HG03103 (cell line): ENCODE results near the gene POLR1H.
A peak's percentile ranks its signal among the peaks of the same experiment; 100 is the strongest.
"Not testable (repeated sequence)": the region's sequence is repeated elsewhere in the genome, so short reads cannot be mapped to it uniquely, and the experiment has no call there.

ENCODE experiments used
- ATAC-seq: cut with Tn5 transposase; IDR thresholded peaks from one replicate; pipeline ENCODE4 v1.9.1; 2021; ENCODE audit warnings: low read depth; ENCODE audit not compliant: unreplicated experiment

Gene POLR1H, protein sequence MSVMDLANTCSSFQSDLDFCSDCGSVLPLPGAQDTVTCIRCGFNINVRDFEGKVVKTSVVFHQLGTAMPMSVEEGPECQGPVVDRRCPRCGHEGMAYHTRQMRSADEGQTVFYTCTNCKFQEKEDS

GRCh38 chr6:30061092-30061857, at the start of gene POLR1H:
Gene POLR1H, plus strand, starts transcription at chr6:30061265. Its CDS starts 260 bp downstream, at chr6:30061525.
- ATAC-seq: peak; percentile 85

GRCh38 chr6:30013291-30013922, 47.7 kb upstream of the POLR1H start:
- no peak for ATAC-seq

DNA sequence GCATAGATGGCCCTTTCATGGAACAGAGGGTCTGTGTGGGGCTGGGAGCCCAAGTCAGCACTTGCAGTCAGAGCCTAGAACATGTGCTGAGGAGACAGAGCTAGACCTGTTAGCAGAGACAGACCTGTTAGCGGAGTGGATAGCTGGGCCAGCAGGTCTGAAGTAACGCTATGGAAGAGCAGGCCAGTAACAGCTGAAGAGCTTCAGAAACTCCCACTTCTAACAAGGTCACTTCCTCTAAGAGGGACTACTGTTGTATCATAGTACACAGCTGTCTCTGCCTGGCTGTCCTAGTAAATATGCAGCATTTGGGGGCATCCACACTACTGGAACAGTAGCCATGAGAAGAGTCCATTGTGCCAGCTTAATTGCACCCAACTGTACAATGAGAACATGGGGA, 41.2 kb upstream of the POLR1H start:
- ATAC-seq: no peak

- no peak for ATAC-seq
Observed at GRCh38 chr6:30020626-30021025, 40.4 kb upstream of the POLR1H start.

DNA sequence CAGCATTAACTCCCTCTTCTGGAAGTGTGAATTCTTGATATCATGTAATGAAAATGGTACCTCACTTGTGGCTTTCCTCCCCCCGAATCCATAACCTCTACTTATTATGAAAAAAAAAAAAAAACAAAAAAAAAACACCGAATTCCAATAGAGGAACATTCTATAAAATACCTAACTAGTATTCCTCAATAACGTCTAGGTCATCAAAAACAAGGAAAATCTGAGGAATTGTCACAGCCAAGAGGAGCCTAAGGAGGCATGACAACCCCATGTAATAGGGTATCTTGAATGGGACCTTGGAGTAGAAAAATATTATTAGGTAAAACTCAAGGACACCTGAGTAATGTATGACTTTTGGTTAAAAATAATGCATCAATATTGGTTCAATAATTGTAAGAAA, 38.9 kb upstream of the POLR1H start:
- no peak for ATAC-seq

- not testable (repeated sequence) for ATAC-seq
Observed at GRCh38 chr6:30022712-30023111, 38.4 kb upstream of the POLR1H start.

GRCh38 chr6:30025186-30025585, 35.9 kb upstream of the POLR1H start:
- no peak for ATAC-seq

GRCh38 chr6:30029588-30029987, 31.5 kb upstream of the POLR1H start:
- no peak for ATAC-seq

GRCh38 chr6:30031381-30031780, 29.7 kb upstream of the POLR1H start:
- ATAC-seq: no peak

DNA sequence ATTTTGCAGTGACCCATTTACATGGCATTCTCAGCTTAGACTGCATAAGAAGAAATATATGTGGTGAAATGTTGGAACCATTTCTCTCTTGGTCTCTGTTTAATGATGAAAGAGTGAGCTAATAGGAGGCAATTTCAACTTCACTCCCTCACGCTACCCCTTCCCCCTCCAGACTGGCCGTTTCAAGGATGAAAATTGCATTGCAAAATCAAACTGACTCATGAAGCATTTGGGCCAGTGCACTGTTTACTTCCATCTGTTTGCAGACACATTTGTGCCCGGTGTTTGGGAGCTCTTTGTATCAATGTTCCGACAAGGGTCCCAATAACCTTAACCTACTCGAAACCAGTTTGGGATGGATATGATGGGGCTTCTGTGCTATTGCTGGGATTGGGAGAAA, 27.6 kb upstream of the POLR1H start:
- ATAC-seq: not testable (repeated sequence)

- no peak for ATAC-seq
Observed at GRCh38 chr6:30035784-30036183, 25.3 kb upstream of the POLR1H start.

- no peak for ATAC-seq
Observed at GRCh38 chr6:30037182-30037788, 23.8 kb upstream of the POLR1H start.

DNA sequence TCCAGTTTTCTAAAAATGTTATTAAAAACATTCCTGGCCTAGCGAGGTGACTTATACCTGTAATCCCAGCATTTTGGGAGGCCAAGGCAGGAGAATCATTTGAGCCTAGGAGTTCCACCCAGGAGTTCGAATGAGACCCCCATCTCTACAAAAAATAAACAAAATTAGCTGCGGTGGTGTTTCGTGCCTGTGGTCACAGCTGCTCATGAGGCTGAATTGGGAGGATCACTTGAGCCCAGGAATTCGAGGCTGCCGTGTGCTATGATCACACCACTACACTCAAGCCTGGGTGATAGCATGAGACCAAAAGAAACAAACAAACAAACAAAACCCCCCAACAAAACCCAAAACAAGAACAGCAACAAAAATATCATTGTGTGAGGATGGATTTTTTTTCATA, 19.8 kb upstream of the POLR1H start:
- no peak for ATAC-seq

DNA sequence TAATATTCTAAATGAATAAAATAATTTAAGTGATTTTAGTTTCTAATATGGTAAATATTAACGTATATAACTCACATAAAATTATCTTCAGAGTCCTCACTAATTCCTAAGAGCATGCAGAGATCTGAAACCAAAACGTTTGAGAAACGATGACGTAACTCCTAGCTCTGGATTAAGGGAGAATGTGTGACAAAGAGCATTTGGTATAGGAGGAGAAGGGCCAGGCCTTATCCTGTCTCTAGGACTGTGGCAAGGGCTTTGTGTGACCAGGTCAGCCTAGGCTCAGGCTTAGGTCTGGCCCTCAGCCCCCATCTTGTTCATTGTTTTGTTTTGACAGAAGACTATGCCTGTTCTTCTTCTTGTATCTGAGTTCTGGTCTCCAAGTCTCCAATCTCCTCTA, 19.2 kb upstream of the POLR1H start:
- ATAC-seq: no peak

DNA sequence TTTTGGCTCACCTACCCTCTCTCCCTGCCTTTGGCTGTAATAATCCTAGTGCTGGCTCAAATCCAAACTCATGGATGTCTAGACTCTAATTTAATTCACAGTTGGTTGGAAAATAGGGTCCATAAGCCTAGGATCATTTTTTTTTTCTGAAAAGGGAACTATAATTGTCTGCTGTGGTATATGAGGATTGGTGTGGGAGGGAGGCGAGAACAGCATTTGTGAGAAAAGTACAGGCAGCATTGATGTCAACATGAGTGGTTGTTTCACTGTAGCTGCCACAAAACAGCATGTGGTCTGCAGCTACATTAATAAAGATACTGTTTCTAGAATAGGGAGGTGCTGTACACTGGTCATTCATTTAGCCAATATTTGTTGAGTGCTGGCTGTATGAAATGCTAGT, 18.6 kb upstream of the POLR1H start:
- ATAC-seq: no peak

- ATAC-seq: no peak
Observed at GRCh38 chr6:30042914-30043313, 18.2 kb upstream of the POLR1H start.

- no peak for ATAC-seq
Observed at GRCh38 chr6:30043744-30044143, 17.3 kb upstream of the POLR1H start.

DNA sequence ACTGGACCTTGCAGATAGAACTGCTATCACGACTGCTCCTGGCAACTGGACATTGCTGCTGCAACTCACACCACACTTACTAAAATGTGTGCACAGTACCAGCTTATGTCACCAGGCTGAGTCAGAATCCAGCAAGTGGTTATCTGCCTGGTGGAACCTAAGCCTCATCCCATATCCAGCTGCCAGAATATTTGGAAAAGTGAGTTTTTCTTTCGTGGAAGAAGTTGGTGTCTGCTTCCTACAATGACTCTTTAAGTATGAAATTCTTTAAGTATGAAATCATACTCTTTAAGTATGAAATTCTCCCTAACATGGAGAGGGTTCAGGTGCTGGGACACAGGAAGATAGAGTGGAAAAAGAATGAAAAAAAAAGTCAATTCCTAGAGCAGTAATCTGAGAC, 16.4 kb upstream of the POLR1H start:
- ATAC-seq: no peak

GRCh38 chr6:30047220-30047619, 13.8 kb upstream of the POLR1H start:
- no peak for ATAC-seq

DNA sequence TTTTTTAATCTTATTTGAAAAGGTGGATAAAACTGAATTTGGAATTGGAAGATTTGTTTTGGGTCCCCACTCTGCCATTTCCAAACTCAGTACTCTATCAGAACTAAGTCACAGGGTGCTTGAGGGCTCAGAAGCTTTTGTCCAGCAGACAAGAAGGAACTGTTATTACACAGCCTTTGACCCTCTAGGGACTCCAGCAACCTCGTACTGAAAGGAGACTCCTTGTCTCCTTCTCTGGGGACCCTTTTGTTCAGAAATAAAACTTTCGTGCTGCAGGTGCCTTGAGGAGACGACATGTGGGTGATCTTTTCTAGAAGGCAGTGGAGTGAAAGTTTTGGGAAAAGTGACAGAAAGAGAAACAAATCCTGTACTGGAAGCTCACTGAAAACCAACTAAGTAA, 7.4 kb upstream of the POLR1H start:
- no peak for ATAC-seq

DNA sequence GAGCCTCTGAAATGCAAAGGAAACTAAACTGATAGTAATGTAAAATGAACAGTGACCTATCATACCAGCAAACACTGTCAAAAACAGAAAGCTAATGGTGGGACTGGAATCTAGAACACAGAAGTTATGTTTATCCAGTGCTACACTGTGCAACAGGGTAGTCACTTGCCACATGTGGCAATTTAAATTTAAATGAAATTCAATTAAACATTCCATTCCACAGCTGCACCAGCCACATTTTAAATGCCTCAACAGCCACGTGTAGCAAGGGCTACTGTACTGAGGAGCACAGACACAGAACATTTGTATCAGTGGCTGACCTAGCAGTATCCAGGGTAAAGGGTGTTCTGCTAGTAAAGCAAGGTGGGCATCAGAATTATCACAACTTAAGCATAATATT, 5.6 kb upstream of the POLR1H start:
- no peak for ATAC-seq
